Measurements from ENCODE around the gene DIO3. TPM values are rescaled to one million over a fixed set of nuclear protein-coding genes. Genes with fewer than 3 reads are reported as not detected.

DIO3 gene
- total RNA-seq, 2 donors from 2014 or later, result 24.2 to 60.5 TPM

- no peak overlapping the region for H3K27ac Mint-ChIP-seq
These were observed 40.4 kb upstream of the DIO3 start for GRCh38 chr14:101520621-101521472.

GRCh38 chr14:101521473-101521915, 39.8 kb upstream of the DIO3 start:
- TF ChIP-seq CTCF (conservative IDR thresholded peaks at IDR 0.05), result no peak
- H3K27me3 Mint-ChIP-seq (ENCODE audit: insufficient read depth), result peaks cover 2% of the 10 kb centered on the region
- Histone ChIP-seq H3K27ac (ENCODE audit: low read depth, low read length) (no peak overlapping the region), H3K4me3 (ENCODE audit: low read length) (no peak overlapping the region), H3K9me3 (ENCODE audit: control insufficient read depth, low read length) (no peaks in the 10 kb centered on the region), H3K27me3 (ENCODE audit: control insufficient read depth, insufficient read depth, low read length, poor library complexity, severe bottlenecking) (no peaks in the 10 kb centered on the region), H3K9ac (ENCODE audit: extremely low read depth, low read length, poor library complexity, severe bottlenecking) (no peak overlapping the region), H3K4me1 (ENCODE audit: control insufficient read depth, insufficient read depth, low read length) (peaks cover 8% of the 10 kb centered on the region), H3K36me3 (ENCODE audit: control insufficient read depth, insufficient read depth, low read length) (no peaks in the 10 kb centered on the region)
- 86 to 89% methylated on average over 14 to 17 of the region's 17 CpGs for WGBS, 2 experiments (ENCODE audit: insufficient coverage in 1 of 2, insufficient read length in 1 of 2)
- H3K9me3 Mint-ChIP-seq, result peaks cover 1% of the 10 kb centered on the region
- no peak for DNase-seq
- no peak overlapping the region for H3K4me3 Mint-ChIP-seq
- H3K36me3 Mint-ChIP-seq (ENCODE audit: low read depth), result no peaks in the 10 kb centered on the region
- no peak overlapping the region for H3K27ac Mint-ChIP-seq
- H3K4me1 Mint-ChIP-seq, result peaks cover 8% of the 10 kb centered on the region

More at GRCh38 chr14:101520621-101521472, 40.4 kb upstream of the DIO3 start:
- Mint-ChIP-seq H3K27me3 (ENCODE audit: insufficient read depth) (peaks cover 5% of the 10 kb centered on the region), H3K36me3 (ENCODE audit: low read depth) (no peaks in the 10 kb centered on the region), H3K4me1 (peaks cover 2% of the 10 kb centered on the region), H3K9me3 (peaks cover 6% of the 10 kb centered on the region), H3K4me3 (no peak overlapping the region)
- 92 to 97% methylated on average over 21 to 30 of the region's 30 CpGs for WGBS, 2 experiments (ENCODE audit: insufficient coverage in 1 of 2, insufficient read length in 1 of 2)
- no peak overlapping the region for H3K9ac ChIP-seq (ENCODE audit: extremely low read depth, low read length, poor library complexity, severe bottlenecking)
- H3K27ac ChIP-seq (ENCODE audit: low read depth, low read length), result no peak overlapping the region
- H3K9me3 ChIP-seq (ENCODE audit: control insufficient read depth, low read length), result no peaks in the 10 kb centered on the region
- H3K4me1 ChIP-seq (ENCODE audit: control insufficient read depth, insufficient read depth, low read length), result peaks cover 2% of the 10 kb centered on the region
- H3K4me3 ChIP-seq (ENCODE audit: low read length), result no peak overlapping the region
- no peak for DNase-seq
- H3K27me3 ChIP-seq (ENCODE audit: control insufficient read depth, insufficient read depth, low read length, poor library complexity, severe bottlenecking), result no peaks in the 10 kb centered on the region
- no peak for TF ChIP-seq CTCF (conservative IDR thresholded peaks at IDR 0.05)
- H3K36me3 ChIP-seq (ENCODE audit: control insufficient read depth, insufficient read depth, low read length), result no peaks in the 10 kb centered on the region

GRCh38 chr14:101521978-101522377, 39.3 kb upstream of the DIO3 start:
- H3K36me3 ChIP-seq (ENCODE audit: control insufficient read depth, insufficient read depth, low read length), result no peaks in the 10 kb centered on the region
- peaks cover 8% of the 10 kb centered on the region for H3K4me1 Mint-ChIP-seq

More at GRCh38 chr14:101521978-101522377, 39.3 kb upstream of the DIO3 start:
- no peaks in the 10 kb centered on the region for H3K27me3 ChIP-seq (ENCODE audit: control insufficient read depth, insufficient read depth, low read length, poor library complexity, severe bottlenecking)
- no peaks in the 10 kb centered on the region for H3K9me3 ChIP-seq (ENCODE audit: control insufficient read depth, low read length)
- no peak overlapping the region for H3K4me3 ChIP-seq (ENCODE audit: low read length)
- H3K4me3 Mint-ChIP-seq, result no peak overlapping the region
- WGBS, 2 experiments (ENCODE audit: insufficient coverage in 1 of 2, insufficient read length in 1 of 2), result 93% methylated on average over 6 to 8 of the region's 8 CpGs
- no peaks in the 10 kb centered on the region for H3K36me3 Mint-ChIP-seq (ENCODE audit: low read depth)
- peaks cover 1% of the 10 kb centered on the region for H3K9me3 Mint-ChIP-seq
- DNase-seq, result no peak
- H3K27me3 Mint-ChIP-seq (ENCODE audit: insufficient read depth), result peaks cover 2% of the 10 kb centered on the region
- no peak for TF ChIP-seq CTCF (conservative IDR thresholded peaks at IDR 0.05)
- peaks cover 10% of the 10 kb centered on the region for H3K4me1 ChIP-seq (ENCODE audit: control insufficient read depth, insufficient read depth, low read length)
- no peak overlapping the region for H3K27ac Mint-ChIP-seq
- H3K27ac ChIP-seq (ENCODE audit: low read depth, low read length), result no peak overlapping the region
- H3K9ac ChIP-seq (ENCODE audit: extremely low read depth, low read length, poor library complexity, severe bottlenecking), result no peak overlapping the region
